ENCODE data around the gene RASEF. TPM values are rescaled to one million over a fixed set of nuclear protein-coding genes. Genes with fewer than 3 reads are reported as not detected.
"Not testable (repeated sequence)": the region's sequence is repeated elsewhere in the genome, so short reads cannot be mapped to it uniquely, and the experiment has no call there.

Gene RASEF
- total RNA-seq: 10 to 100 TPM in 1 of 8 experiments, 1 to 10 TPM in 5, under 1 TPM in 2; 0.49 to 14.1 (median 1.2) TPM

DNA sequence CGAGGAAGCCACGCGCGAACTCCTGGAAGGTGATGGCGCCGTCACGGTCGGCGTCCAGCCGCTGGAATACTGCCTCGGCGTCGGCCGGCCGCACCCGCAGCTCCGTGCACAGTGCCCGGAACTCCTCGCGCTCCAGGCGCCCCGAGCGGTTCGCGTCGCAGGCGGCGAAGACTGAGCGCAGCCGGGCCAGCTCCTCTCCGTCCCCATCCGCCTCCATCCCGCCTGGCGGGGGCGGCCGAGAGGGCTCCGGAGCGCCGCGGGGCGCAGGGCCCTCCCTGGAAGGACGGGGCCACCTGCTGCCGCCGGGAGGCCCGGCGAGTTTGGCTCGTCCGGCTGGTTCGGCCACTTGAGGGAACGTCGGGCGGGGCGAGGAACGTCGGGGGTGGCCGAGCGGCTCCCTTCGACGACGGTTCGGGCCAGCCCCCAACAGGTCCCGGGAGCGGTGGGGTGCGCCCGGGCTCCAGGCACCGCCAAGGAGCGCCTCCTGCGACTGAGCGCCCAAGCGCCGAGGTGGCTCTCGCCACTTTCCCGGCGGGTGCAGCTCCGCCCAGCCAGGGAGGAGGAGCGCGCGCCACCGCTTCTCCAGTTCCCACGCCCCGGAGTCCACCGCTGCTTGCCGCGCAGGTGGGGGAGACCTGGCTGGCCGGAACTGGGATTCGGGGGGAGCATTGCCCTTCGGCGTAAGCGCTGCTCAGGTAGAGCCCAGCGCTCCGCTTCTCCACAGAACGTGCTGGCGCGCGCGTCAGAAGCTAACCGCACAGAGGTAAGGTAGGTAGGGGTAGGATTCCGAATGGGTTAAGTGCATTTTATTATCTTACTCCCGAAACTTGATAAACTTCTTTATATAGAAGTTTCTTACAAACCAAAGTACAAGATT lies at the start of gene RASEF:
Gene RASEF, minus strand, starts transcription at position 492 of the 877 bp plus-strand sequence. Its CDS starts 275 bp downstream, at position 217.
- peak; percentile 78 to 89 (median 87) for ATAC-seq (replicated peaks in 6 of 8)
- 0 to 63% (median 1%) methylated on average over 1 to 14 of the region's 99 CpGs; no CpG with 5 or more reads in 2 of the 10 experiments for WGBS, 10 experiments
- Histone ChIP-seq H3K4me3 (peak within 1 kb of the TSS; percentile 31 to 37 (median 36)), H3K4me1 (replicated peaks in 1 of 2) (peaks cover 0 to 4% of the 10 kb centered on the region in 2 donors), H3K27ac (no peak within 1 kb of the TSS)
- in situ Hi-C loops (cut with MboI; ENCODE audit: low pct_unique_long_range_greater_than_20kb in 2 of 9, low sequenced_read_pairs in 9 of 9, unreplicated experiment in 9 of 9): no loop called here

DNA sequence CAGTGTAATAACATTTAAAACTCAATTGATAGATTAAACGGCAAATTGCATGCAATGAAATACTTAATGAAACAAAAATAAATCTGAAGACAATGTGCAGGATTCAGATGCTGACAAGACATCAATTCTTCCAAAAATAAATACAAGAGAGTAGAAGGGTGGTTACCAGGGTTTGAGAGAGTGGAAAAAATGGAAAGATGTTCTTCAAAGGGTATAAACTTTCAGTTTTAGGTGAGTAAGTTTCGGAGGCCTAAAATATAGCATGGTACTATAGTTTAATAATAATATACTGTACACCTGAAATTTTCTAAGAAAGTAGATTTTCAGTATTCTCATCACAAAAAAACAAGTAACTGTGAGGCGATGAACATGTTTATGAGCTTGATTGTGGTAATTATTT lies 48.2 kb upstream of the RASEF start:
- no peak for ATAC-seq (replicated peaks in 6 of 8)
- WGBS, 10 experiments: 24 to 100% (median 86%) methylated on average over 2 to 3 of the region's 3 CpGs
- Histone ChIP-seq H3K27ac (no peak overlapping the region), H3K4me1 (replicated peaks in 1 of 2) (no peaks in the 10 kb centered on the region), H3K4me3 (no peak overlapping the region)
- in situ Hi-C loops (cut with MboI; ENCODE audit: low pct_unique_long_range_greater_than_20kb in 2 of 9, low sequenced_read_pairs in 9 of 9, unreplicated experiment in 9 of 9): no loop called here

DNA sequence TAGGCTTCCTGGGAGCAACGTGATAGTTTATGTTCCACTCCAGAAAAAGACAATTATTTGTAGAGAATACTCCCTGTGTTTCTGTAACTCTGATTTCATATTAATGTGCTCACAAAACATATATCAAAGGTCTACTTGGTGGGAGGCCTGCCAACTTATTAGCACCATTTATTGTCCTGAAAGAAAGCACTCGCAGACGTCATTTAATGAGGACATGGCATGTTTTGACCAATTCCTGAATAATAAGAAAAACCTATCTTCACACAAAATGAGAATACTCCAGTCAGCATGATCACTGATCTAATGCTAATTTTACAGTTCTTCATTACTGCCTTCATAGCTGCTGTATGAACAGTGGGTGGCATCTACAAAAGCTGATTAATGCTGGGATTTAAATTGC lies 46.4 kb upstream of the RASEF start:
- H3K4me1 ChIP-seq (replicated peaks in 1 of 2): no peaks in the 10 kb centered on the region
- WGBS, 10 experiments: 0 to 100% (median 67%) methylated on average over 1 to 3 of the region's 3 CpGs

GRCh38 chr9:83108208-83108607 lies 45.3 kb upstream of the RASEF start:
- Histone ChIP-seq H3K27ac (no peak overlapping the region), H3K4me3 (no peak overlapping the region), H3K4me1 (replicated peaks in 1 of 2) (no peaks in the 10 kb centered on the region)
- ATAC-seq (replicated peaks in 6 of 8): no peak
- in situ Hi-C loops (cut with MboI; ENCODE audit: low pct_unique_long_range_greater_than_20kb in 2 of 9, low sequenced_read_pairs in 9 of 9, unreplicated experiment in 9 of 9): no loop called here

More for the DNA sequence above, 46.4 kb upstream of the RASEF start:
- Histone ChIP-seq H3K4me3 (no peak overlapping the region), H3K27ac (no peak overlapping the region)
- ATAC-seq (replicated peaks in 6 of 8): no peak
- in situ Hi-C loops (cut with MboI; ENCODE audit: low pct_unique_long_range_greater_than_20kb in 2 of 9, low sequenced_read_pairs in 9 of 9, unreplicated experiment in 9 of 9): no loop called here

- H3K4me1 ChIP-seq (replicated peaks in 1 of 2): no peaks in the 10 kb centered on the region
- 12 to 100% (median 60%) methylated on average over 1 to 2 of the region's 2 CpGs; no CpG with 5 or more reads in 1 of the 10 experiments for WGBS, 10 experiments
- ATAC-seq (replicated peaks in 6 of 8): no peak
These were observed 43.8 kb upstream of the RASEF start for GRCh38 chr9:83106772-83107171.

GRCh38 chr9:83106263-83106662 lies 43.3 kb upstream of the RASEF start:
- ATAC-seq (replicated peaks in 6 of 8): peak in 4 of 8 experiments; percentile 17 to 74 (median 53)
- WGBS, 10 experiments: 75% methylated on average over 1 of the region's 1 CpG; no CpG with 5 or more reads in 9 of the 10 experiments
- Histone ChIP-seq H3K27ac (no peak overlapping the region), H3K4me3 (no peak overlapping the region), H3K4me1 (replicated peaks in 1 of 2) (no peaks in the 10 kb centered on the region)
- in situ Hi-C loops (cut with MboI; ENCODE audit: low pct_unique_long_range_greater_than_20kb in 2 of 9, low sequenced_read_pairs in 9 of 9, unreplicated experiment in 9 of 9): no loop called here

More at GRCh38 chr9:83106772-83107171, 43.8 kb upstream of the RASEF start:
- in situ Hi-C loops (cut with MboI; ENCODE audit: low pct_unique_long_range_greater_than_20kb in 2 of 9, low sequenced_read_pairs in 9 of 9, unreplicated experiment in 9 of 9): no loop called here
- no peak overlapping the region for H3K4me3 ChIP-seq
- no peak overlapping the region for H3K27ac ChIP-seq

GRCh38 chr9:83097633-83098032 lies 34.7 kb upstream of the RASEF start:
- no peak overlapping the region for H3K4me3 ChIP-seq
- ATAC-seq (replicated peaks in 6 of 8): no peak
- in situ Hi-C loops (cut with MboI; ENCODE audit: low pct_unique_long_range_greater_than_20kb in 2 of 9, low sequenced_read_pairs in 9 of 9, unreplicated experiment in 9 of 9): no loop called here

DNA sequence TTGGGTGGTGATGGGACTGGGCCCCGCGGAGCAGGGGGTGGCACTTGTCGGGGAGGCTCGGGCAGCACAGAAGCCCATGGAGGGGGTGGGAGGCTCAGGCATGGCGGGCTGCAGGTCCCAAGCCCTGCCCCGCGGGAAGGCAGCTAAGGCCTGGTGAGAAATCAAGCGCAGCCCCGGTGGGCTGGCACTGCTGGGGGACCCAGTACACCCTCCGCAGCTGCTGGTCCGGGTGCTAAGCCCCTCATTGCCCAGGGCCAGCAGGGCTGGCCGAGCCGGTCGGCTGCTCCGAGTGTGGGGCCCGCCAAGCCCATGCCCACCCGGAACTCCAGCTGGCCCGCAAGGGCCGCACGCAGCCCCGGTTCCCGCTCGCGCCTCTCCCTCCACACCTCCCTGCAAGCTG lies 30.4 kb upstream of the RASEF start:
- no CpG with 5 or more reads among the region's 24 CpGs for WGBS, 10 experiments
- in situ Hi-C loops (cut with MboI; ENCODE audit: low pct_unique_long_range_greater_than_20kb in 2 of 9, low sequenced_read_pairs in 9 of 9, unreplicated experiment in 9 of 9): not testable (repeated sequence)

More at GRCh38 chr9:83097633-83098032, 34.7 kb upstream of the RASEF start:
- 72 to 100% (median 100%) methylated on average over 1 to 4 of the region's 4 CpGs; no CpG with 5 or more reads in 5 of the 10 experiments for WGBS, 10 experiments
- Histone ChIP-seq H3K27ac (no peak overlapping the region), H3K4me1 (replicated peaks in 1 of 2) (no peaks in the 10 kb centered on the region)

GRCh38 chr9:83081846-83082245 lies 18.9 kb upstream of the RASEF start:
- in situ Hi-C loops (cut with MboI; ENCODE audit: low pct_unique_long_range_greater_than_20kb in 2 of 9, low sequenced_read_pairs in 9 of 9, unreplicated experiment in 9 of 9): no loop called here
- no peak overlapping the region for H3K27ac ChIP-seq
- H3K4me1 ChIP-seq (replicated peaks in 1 of 2): peaks cover 5 to 13% of the 10 kb centered on the region in 2 donors
- no peak overlapping the region for H3K4me3 ChIP-seq
- WGBS, 10 experiments: 31 to 83% (median 65%) methylated on average over 1 to 6 of the region's 6 CpGs; no CpG with 5 or more reads in 2 of the 10 experiments
- peak in 4 of 8 experiments; percentile 24 to 40 (median 36) for ATAC-seq (replicated peaks in 6 of 8)

More for the DNA sequence above, 30.4 kb upstream of the RASEF start:
- not testable (repeated sequence) for H3K4me1 ChIP-seq (replicated peaks in 1 of 2); ATAC-seq (replicated peaks in 6 of 8); H3K27ac ChIP-seq; H3K4me3 ChIP-seq

- ATAC-seq (replicated peaks in 6 of 8): no peak
- no peak overlapping the region for H3K27ac ChIP-seq
- H3K4me1 ChIP-seq (replicated peaks in 1 of 2): peaks cover 5 to 13% of the 10 kb centered on the region in 2 donors
- WGBS, 10 experiments: 32 to 90% (median 75%) methylated on average over 1 to 3 of the region's 3 CpGs
- in situ Hi-C loops (cut with MboI; ENCODE audit: low pct_unique_long_range_greater_than_20kb in 2 of 9, low sequenced_read_pairs in 9 of 9, unreplicated experiment in 9 of 9): no loop called here
- no peak overlapping the region for H3K4me3 ChIP-seq
These were observed 18.1 kb upstream of the RASEF start for GRCh38 chr9:83081010-83081409.

DNA sequence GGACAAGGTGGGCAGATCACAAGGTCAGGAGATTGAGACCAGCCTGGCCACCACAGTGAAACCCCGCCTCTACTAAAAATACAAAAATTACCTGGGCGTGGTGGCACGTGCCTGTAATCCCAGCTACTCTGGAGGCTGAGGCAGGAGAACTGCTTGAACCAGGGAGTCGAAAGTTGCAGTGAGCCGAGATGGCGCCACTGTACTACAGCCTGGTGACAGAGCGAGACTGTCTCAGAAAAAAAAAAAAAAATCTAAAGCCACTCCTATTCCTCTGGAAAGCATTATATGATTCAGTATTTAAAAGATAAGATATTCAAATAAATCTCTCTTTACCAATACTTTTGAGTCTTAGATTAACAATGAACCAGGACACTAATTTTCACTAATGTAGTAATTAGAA lies 13.0 kb upstream of the RASEF start:
- H3K4me3 ChIP-seq; H3K4me1 ChIP-seq (replicated peaks in 1 of 2); ATAC-seq (replicated peaks in 6 of 8); in situ Hi-C loops (cut with MboI; ENCODE audit: low pct_unique_long_range_greater_than_20kb in 2 of 9, low sequenced_read_pairs in 9 of 9, unreplicated experiment in 9 of 9); H3K27ac ChIP-seq: not testable (repeated sequence)
- 63 to 100% (median 92%) methylated on average over 1 to 7 of the region's 7 CpGs; no CpG with 5 or more reads in 2 of the 10 experiments for WGBS, 10 experiments

DNA sequence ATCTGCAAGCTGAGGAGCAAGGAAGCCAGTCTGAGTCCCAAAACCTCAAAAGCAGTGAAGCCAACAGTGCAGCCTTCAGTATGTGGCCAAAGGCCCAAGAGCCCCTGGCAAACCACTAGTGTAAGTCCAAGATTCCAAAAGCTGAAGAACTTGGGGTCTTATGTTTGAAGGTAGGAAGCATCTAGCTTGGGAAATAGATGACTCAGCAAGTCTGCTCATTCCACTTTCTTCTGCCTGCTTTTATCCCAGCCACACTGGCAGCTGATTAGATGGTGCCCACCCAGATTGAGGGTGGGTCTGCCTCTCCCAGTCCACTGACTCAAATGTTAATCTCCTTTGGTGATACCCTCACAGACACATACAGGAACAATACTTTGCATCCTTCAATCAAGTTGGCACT lies 9.6 kb upstream of the RASEF start:
- H3K27ac ChIP-seq; H3K4me3 ChIP-seq; H3K4me1 ChIP-seq (replicated peaks in 1 of 2); ATAC-seq (replicated peaks in 6 of 8); in situ Hi-C loops (cut with MboI; ENCODE audit: low pct_unique_long_range_greater_than_20kb in 2 of 9, low sequenced_read_pairs in 9 of 9, unreplicated experiment in 9 of 9): not testable (repeated sequence)

- in situ Hi-C loops (cut with MboI; ENCODE audit: low pct_unique_long_range_greater_than_20kb in 2 of 9, low sequenced_read_pairs in 9 of 9, unreplicated experiment in 9 of 9): no loop called here
- WGBS, 10 experiments: 0 to 67% (median 33%) methylated on average over 1 to 2 of the region's 2 CpGs; no CpG with 5 or more reads in 1 of the 10 experiments
- H3K27ac ChIP-seq: no peak overlapping the region
- H3K4me1 ChIP-seq (replicated peaks in 1 of 2): no peaks in the 10 kb centered on the region
- H3K4me3 ChIP-seq: no peak overlapping the region
- peak in 3 of 8 experiments; percentile 81 to 90 (median 85) for ATAC-seq (replicated peaks in 6 of 8)
These were observed 8.7 kb upstream of the RASEF start for GRCh38 chr9:83071626-83072025.

Data from motor neuron (in vitro differentiated cells).